Amniotic stem cell (primary cell): ENCODE data around the gene CTCFL.

ENCODE experiments used
- DNase-seq: peaks from one replicate; lab custom pipeline; 2025; lab: John Stamatoyannopoulos, UW

Gene CTCFL

GRCh38 chr20:57524511-57525176 is at the start of gene CTCFL:
CTCFL (minus strand) TSS chr20:57525140; CDS start chr20:57524205, 935 bp downstream.
- no peak for DNase-seq

- no peak for DNase-seq
Measured at GRCh38 chr20:57573894-57574293, 49.0 kb upstream of the CTCFL start.

GRCh38 chr20:57573242-57573641 is 48.3 kb upstream of the CTCFL start:
- DNase-seq, result no peak

- DNase-seq, result no peak
Measured at GRCh38 chr20:57571782-57572416, 47.0 kb upstream of the CTCFL start.

GRCh38 chr20:57570920-57571319 is 46.0 kb upstream of the CTCFL start:
- no peak for DNase-seq

GRCh38 chr20:57570145-57570850 is 45.4 kb upstream of the CTCFL start:
- DNase-seq, result no peak

GRCh38 chr20:57568960-57569359 is 44.0 kb upstream of the CTCFL start:
- DNase-seq, result no peak

GRCh38 chr20:57568088-57568896 is 43.4 kb upstream of the CTCFL start:
- no peak for DNase-seq

GRCh38 chr20:57567471-57568079 is 42.6 kb upstream of the CTCFL start:
- DNase-seq, result no peak

- DNase-seq, result no peak
Measured at GRCh38 chr20:57566803-57567459, 42.0 kb upstream of the CTCFL start.

GRCh38 chr20:57566399-57566798 is 41.5 kb upstream of the CTCFL start:
- no peak for DNase-seq

GRCh38 chr20:57564951-57565642 is 40.2 kb upstream of the CTCFL start:
- no peak for DNase-seq

- DNase-seq, result no peak
Measured at GRCh38 chr20:57564180-57564802, 39.4 kb upstream of the CTCFL start.

GRCh38 chr20:57563522-57563921 is 38.6 kb upstream of the CTCFL start:
- DNase-seq, result no peak

- DNase-seq, result no peak
Measured at GRCh38 chr20:57562541-57563465, 37.9 kb upstream of the CTCFL start.

GRCh38 chr20:57561356-57562279 is 36.7 kb upstream of the CTCFL start:
- DNase-seq, result no peak

GRCh38 chr20:57560554-57561355 is 35.8 kb upstream of the CTCFL start, which contains the start of gene PCK1:
PCK1 (plus strand) TSS chr20:57561110; CDS start chr20:57561412, 302 bp downstream.
- DNase-seq, result no peak
